Smooth muscle cell of the pulmonary artery (primary cell): Measurements from ENCODE around the gene NPDC1. TPM values are rescaled to one million over a fixed set of nuclear protein-coding genes. Genes with fewer than 3 reads are reported as not detected.

Experiments
- total RNA-seq: library from RNA; depleted of rRNA; stranded (reverse); fragments of >200 nt; gene quantifications from 2 replicates; pipeline ENCODE4 v1.2.3, GENCODE V29; 2014

Gene NPDC1
- 21.6 and 66.1 TPM in 2 replicates for total RNA-seq

GRCh38 chr9:137046088-137046787, at the start of gene NPDC1:
Gene NPDC1, minus strand, starts transcription at chr9:137046177. Its CDS starts 188 bp downstream, at chr9:137045989.

GRCh38 chr9:137086531-137087408, 40.8 kb upstream of the NPDC1 start, which contains the start of gene MAN1B1:
Gene MAN1B1, plus strand, starts transcription at chr9:137086985. Its CDS starts 15 bp downstream, at chr9:137087000.

GRCh38 chr9:137077010-137077747, 31.2 kb upstream of the NPDC1 start, which contains the start of gene UAP1L1:
Gene UAP1L1, plus strand, starts transcription at chr9:137077517. Its CDS starts 16 bp downstream, at chr9:137077533.

GRCh38 chr9:137070201-137070905, 24.4 kb upstream of the NPDC1 start, which contains the start of gene SAPCD2:
Gene SAPCD2, minus strand, starts transcription at chr9:137070557. Its CDS starts 97 bp downstream, at chr9:137070460.

GRCh38 chr9:137053944-137054931, 8.3 kb upstream of the NPDC1 start, which contains the start of gene ENTPD2:
Gene ENTPD2, minus strand, starts transcription at chr9:137054061. Its CDS starts 64 bp downstream, at chr9:137053997.

GRCh38 chr9:137031904-137032640, 13.9 kb downstream of the NPDC1 start, which contains the start of gene FUT7:
Gene FUT7, minus strand, starts transcription at chr9:137032088. Its CDS starts 97 bp downstream, at chr9:137031991.

GRCh38 chr9:137027369-137028262, 18.4 kb downstream of the NPDC1 start, which contains the start of gene ABCA2:
Gene ABCA2, minus strand, starts transcription at chr9:137028237. Its CDS starts 97 bp downstream, at chr9:137028140.

GRCh38 chr9:136996361-136997292, 49.4 kb downstream of the NPDC1 start, which contains the start of gene CLIC3:
Gene CLIC3, minus strand, starts transcription at chr9:136996568. Its CDS starts 25 bp downstream, at chr9:136996543.

GRCh38 chr9:136991993-136992818, 53.8 kb downstream of the NPDC1 start, which contains the start of gene PAXX:
Gene PAXX, plus strand, starts transcription at chr9:136992422. Its CDS starts 22 bp downstream, at chr9:136992444.

Other genes starting within 250 kb of the NPDC1 start
- gene CCDC183, start 249.8 kb downstream of the NPDC1 start, total RNA-seq = 0.52 and 0.89 TPM in 2 replicates
- 49.9 and 65.1 TPM in 2 replicates for gene RABL6, start 238.2 kb downstream of the NPDC1 start, total RNA-seq
- 3.6 and 4.0 TPM in 2 replicates for gene AJM1, start 203.7 kb downstream of the NPDC1 start, total RNA-seq
- gene PHPT1, start 196.8 kb downstream of the NPDC1 start, total RNA-seq = 138 and 150 TPM in 2 replicates
- 4.6 and 6.5 TPM in 2 replicates for gene MAMDC4, start 193.8 kb downstream of the NPDC1 start, total RNA-seq
- gene EDF1, start 179.9 kb downstream of the NPDC1 start, total RNA-seq = 170 and 198 TPM in 2 replicates
- 14.4 and 18.5 TPM in 2 replicates for gene TRAF2, start 159.7 kb downstream of the NPDC1 start, total RNA-seq
- gene FBXW5, start 101.4 kb downstream of the NPDC1 start, total RNA-seq = 164 and 216 TPM in 2 replicates
- gene C8G, start 100.9 kb downstream of the NPDC1 start, total RNA-seq = 0.72 and 0.79 TPM in 2 replicates
- 0.20 TPM in 1 of 2 replicates, not detected in the other for gene LCN12, start 93.9 kb downstream of the NPDC1 start, total RNA-seq
- 11.1 and 66.1 TPM in 2 replicates for gene PTGDS, start 68.7 kb downstream of the NPDC1 start, total RNA-seq
- gene LCNL1, start 63.2 kb downstream of the NPDC1 start, total RNA-seq = 0.50 and 1.1 TPM in 2 replicates
- gene PAXX, start 53.8 kb downstream of the NPDC1 start, total RNA-seq = 8.0 and 11.2 TPM in 2 replicates
- gene CLIC3, start 49.6 kb downstream of the NPDC1 start, total RNA-seq = 2.0 and 2.9 TPM in 2 replicates
- 81.1 and 129 TPM in 2 replicates for gene ABCA2, start 17.9 kb downstream of the NPDC1 start, total RNA-seq
- gene FUT7, start 14.1 kb downstream of the NPDC1 start, total RNA-seq = not detected in 2 replicates
- not detected in 2 replicates for gene ENTPD2, start 7.9 kb upstream of the NPDC1 start, total RNA-seq
- 2.7 and 3.7 TPM in 2 replicates for gene SAPCD2, start 24.4 kb upstream of the NPDC1 start, total RNA-seq
- 20.3 and 38.3 TPM in 2 replicates for gene UAP1L1, start 31.3 kb upstream of the NPDC1 start, total RNA-seq
- 153 and 203 TPM in 2 replicates for gene MAN1B1, start 40.8 kb upstream of the NPDC1 start, total RNA-seq
- 82.9 and 145 TPM in 2 replicates for gene DPP7, start 68.6 kb upstream of the NPDC1 start, total RNA-seq
- 0.10 TPM in 1 of 2 replicates, not detected in the other for gene GRIN1, start 93.0 kb upstream of the NPDC1 start, total RNA-seq
- not detected in 2 replicates for gene LRRC26, start 123.9 kb upstream of the NPDC1 start, total RNA-seq
- gene TMEM210, start 125.9 kb upstream of the NPDC1 start, total RNA-seq = not detected in 2 replicates
- 24.6 and 33.7 TPM in 2 replicates for gene ANAPC2, start 142.4 kb upstream of the NPDC1 start, total RNA-seq
- gene SSNA1, start 142.5 kb upstream of the NPDC1 start, total RNA-seq = 42.6 and 53.3 TPM in 2 replicates
- gene TPRN, start 154.6 kb upstream of the NPDC1 start, total RNA-seq = 6.1 and 9.5 TPM in 2 replicates
- 36.8 and 39.2 TPM in 2 replicates for gene TMEM203, start 159.5 kb upstream of the NPDC1 start, total RNA-seq
- gene NDOR1, start 159.5 kb upstream of the NPDC1 start, total RNA-seq = 4.5 and 6.3 TPM in 2 replicates
- gene RNF208, start 176.1 kb upstream of the NPDC1 start, total RNA-seq = 1.2 and 2.8 TPM in 2 replicates
- 0.33 and 0.66 TPM in 2 replicates for gene CYSRT1, start 179.0 kb upstream of the NPDC1 start, total RNA-seq
- 0.07 TPM in 1 of 2 replicates, not detected in the other for gene RNF224, start 181.3 kb upstream of the NPDC1 start, total RNA-seq
- not detected in 2 replicates for gene SLC34A3, start 184.7 kb upstream of the NPDC1 start, total RNA-seq
- gene TUBB4B, start 195.1 kb upstream of the NPDC1 start, total RNA-seq = 145 and 163 TPM in 2 replicates
- gene STPG3, start 205.1 kb upstream of the NPDC1 start, total RNA-seq = not detected in 2 replicates
- gene NELFB, start 209.2 kb upstream of the NPDC1 start, total RNA-seq = 59.5 and 64.4 TPM in 2 replicates
- 19.7 and 47.4 TPM in 2 replicates for gene TOR4A, start 231.5 kb upstream of the NPDC1 start, total RNA-seq